Renal pelvis (tissue), 4 donors: ENCODE data around the gene MFRP. TPM values are rescaled to one million over a fixed set of nuclear protein-coding genes. Genes with fewer than 3 reads are reported as not detected.

ENCODE experiments used
- DNase-seq: peaks from one replicate; pipeline ENCODE4 v3.0.0-alpha.2; 2013
- polyA plus RNA-seq, 3 donors: library from polyadenylated mRNA; unstranded; fragments of 120-200 nt; gene quantifications; one replicate each; pipeline ENCODE4 v1.2.1, GENCODE V29; 2013; ENCODE audit not compliant: insufficient read length in 3 of 3

The MFRP gene
- polyA plus RNA-seq, 3 donors = not detected

DNA sequence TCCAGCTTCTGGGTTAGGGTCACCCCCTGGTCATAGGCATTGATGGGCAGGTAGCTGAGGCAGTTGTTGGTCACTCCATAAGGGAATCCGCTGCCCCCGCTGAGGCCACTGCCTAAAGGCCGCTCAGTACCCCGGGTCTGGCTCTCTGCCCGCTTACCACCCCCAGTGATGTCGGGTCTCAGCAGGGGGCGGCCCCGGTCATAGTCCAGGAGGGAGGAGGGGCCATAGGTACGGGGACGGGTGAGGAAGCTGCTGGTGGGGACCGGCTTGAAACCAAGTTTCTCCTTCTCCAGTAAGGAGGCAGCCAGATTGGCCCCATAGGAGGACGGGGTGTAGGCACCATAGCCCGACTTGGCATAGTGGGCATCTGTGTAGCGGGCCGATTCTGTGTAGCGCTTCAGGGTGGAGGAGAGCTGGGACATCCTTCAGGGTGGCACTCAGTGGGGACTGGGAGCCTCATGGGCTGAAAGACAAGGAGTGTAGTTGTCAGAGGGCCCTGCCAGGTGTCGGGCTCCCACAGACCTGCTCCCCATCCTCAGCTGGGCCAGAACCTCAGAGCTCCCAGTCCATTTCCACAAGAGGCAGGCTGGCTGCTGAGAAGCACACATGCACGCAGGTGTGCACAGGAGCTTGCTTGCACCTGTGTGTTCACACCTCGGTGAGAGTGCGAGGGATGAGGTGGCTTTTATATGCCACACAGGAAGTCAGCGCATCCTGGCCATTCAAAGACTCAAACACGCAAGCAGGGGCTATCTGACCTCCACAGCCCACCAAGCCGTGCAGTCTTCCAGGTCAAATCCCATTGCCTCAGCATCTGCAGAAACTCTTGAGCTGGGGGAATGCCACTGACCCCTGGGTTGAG is 26.8 kb upstream of the MFRP start:
- DNase-seq = no peak

DNA sequence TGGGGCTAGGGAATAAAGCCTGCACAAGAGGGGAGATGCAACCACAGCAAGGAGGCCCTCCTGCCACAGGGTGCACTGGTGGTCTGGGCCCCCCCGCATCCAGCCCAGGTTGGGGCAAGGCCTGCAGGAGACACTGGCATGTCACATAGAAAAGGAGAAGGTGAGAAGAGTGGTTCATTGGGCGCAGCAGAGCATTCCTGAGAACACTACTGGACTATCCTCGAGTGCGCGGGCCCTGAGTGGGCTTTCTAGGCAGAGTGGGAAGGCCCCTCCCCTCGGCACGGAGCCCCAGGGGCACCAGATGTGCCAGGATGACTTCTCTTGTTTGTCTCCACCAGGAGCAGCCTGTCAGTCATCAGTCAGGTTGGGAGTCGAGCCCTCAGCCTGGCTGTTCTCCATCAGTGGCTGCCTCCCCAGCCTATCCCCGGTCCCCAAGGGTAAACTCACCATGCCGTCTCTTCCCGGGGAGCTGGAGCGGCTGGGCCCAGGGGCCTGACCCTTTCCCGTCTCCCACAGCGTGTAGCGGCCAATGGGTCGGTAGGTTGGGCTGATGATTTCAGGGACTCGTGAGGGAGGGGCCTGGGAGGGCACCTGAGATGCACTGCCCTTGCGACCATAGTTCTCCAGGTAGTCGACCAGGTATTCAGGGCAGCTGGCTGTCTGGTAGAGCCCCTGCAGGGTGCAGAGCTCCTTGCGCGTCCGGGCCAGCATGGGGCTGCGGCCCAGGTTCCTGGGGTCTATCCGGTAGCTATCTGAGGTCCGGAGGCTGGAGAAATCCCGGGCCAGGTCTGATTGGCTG is 26.0 kb upstream of the MFRP start:
- DNase-seq = no peak

DNA sequence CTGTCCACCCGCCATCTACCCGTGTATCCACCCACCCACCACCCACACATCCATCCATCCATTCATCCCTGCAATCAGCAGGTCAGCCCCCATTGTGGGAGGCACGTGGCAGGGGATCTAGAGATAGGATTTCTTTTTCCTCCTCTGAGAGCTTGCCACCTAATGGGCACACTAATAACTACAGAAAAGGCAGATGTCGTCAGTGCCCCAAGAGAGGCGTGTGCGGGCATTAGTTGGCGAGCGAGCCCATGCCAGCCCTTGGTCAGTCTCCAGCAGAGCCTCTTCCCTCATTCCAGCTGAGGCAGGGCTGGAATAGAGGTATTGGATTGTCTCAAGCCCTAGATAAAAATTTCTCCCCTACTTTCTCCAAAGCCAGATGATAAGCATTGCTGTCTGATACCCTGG is 25.3 kb upstream of the MFRP start:
- no peak for DNase-seq

DNA sequence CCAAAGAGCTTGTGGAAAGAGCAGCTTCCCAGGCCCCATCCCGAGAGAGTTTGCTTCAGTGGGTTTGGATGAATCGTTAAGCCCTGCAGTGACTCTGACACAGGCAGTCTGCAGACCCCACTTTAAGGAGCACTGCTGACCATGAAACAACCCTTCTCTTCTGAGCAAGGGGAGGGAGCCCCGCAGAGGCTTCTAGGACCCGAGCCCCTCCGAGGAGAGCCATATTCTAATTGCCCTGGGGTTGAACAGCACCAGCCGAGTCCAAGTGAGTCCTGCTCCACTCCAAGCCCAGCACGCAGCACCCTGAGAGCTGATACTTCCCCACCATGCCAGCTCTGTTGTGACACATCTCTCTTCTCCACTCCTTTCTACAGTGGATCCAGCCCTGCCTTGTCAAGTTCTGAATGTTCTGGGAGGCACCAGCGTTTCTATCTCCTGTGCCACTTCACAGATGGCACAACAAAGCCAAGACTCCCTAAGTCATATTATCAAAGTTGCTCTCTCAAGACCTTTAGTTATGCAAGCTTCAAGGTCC is 24.6 kb upstream of the MFRP start:
- DNase-seq = no peak

DNA sequence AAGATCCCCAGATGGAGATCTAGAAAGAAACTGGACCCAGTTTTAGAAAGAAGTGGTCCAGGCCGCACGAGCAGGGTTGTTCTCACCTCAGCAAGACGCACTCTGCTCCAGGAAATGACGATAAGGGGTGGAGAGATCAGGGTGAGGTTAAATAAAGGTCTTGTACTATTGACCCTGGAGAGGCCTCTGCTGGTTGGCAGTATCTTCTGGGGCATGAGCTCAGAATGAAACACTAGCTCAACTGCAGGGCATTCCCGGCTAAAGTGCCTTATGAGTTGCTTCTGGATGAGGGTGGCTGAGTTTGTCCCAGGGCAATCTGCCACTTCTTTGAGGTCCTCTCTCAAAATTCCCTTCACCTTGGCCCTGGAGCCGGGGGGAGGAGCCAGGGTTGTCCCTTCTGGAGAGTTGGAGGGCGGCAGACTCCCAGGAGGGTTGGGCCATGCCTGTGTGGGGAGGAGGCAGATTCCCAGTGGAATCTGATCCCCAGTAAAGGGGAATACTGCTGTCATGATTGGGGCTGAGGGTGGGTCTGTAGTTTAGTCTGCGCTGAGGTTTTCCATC is 24.1 kb upstream of the MFRP start:
- no peak for DNase-seq

DNA sequence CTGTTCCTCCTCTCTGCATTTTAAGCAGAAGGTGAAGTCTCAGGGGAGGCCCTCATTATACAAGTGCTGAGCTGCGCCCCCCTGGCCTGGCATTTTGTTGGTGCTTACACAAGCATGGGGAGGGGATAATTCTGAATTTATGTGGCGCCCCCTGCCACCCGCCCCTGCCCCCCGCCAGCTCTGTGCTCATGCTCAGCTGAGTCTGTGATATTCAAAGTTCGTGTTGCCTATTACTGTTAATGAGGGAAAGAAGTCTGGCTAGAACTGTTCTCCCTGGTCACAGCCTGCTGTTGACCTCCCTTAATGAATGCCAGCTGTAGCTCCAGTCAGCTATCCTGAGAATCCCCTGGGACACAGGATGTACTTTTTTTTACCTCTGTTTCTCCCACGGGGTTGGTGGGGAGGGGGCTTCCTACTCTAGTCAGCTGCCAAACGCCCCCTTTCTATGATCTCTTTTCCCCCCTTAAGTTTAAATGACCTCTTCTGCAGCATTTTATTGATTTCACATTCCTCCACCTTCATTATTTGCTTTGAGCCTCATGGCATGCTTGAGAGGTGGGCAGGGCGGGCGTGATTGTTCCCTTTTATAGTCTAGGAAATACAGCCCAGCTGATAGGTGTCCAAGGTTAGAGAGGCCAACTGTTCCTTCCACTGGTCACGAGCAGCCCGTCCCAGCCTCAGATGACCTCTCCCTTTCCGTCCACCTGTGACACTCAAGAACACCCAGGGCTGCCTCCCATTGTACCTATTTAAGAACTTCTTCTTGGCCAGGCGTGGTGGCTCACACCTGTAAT is 22.8 kb upstream of the MFRP start:
- DNase-seq = no peak

DNA sequence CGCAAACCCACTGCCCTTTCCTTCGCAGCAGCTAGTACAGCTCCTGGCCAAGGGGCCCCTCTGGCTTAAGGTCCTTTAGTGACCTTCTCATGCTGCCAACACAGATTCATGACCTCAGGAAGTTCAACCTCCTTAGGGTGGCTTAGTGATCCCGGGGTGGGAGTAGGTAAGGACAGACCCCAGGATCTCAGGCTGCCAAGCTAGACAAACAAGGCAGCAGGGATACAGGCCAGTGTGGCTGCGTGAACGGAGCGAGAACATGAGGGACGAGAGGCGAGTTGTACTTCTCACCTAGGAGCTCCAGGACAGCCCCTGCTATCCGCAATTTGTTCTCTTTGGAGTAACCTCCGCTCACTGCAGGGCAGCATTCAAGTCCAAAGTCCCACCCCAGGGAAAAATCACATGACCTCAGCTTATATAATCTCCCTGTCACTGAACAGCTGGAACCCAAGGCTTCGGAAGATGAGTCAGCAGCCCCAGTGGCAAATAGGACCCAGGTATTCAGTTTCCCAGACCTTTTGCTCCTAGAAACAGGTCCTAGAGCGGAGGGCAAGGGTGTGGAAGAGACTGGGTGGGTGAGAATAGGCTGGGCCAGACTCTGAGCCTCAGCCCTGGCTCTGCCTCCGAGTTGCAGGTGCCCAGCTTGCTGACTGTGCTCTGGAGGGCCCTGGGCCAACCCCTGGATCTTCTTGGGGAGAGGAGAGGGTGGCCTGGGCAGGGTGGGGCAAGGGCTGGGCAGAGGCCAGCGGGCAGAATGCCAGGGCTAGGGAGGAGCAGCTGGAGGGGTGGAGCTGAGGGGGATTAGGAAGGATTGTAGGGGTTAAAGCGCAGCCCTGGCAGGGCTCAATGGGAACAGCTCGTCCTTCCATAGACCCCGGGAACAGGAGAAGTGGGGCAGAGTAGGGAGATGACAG is 21.9 kb upstream of the MFRP start:
- no peak for DNase-seq

DNA sequence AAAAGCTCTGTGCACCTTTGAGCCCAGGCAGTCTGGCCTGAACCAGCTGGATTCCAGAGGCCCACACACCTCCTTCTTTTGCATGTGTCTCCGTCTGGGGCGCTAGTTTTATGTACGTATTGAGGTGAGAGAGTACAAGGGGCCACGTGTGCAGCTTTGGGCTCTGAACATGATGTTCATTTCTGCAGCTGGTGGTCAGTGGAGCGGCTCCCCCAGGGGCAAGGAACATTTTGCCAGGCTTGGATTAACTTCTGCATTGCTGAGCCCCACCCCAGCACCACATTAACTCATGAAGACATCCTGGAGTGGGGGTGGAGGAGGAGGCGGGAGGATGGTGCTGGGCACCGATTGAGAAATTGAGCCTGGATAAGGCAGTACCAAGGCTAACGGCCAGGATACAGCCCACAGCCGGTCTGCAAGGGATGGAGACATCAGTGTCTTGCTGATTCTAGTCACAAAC is 21.2 kb upstream of the MFRP start:
- peak; percentile 78 for DNase-seq

DNA sequence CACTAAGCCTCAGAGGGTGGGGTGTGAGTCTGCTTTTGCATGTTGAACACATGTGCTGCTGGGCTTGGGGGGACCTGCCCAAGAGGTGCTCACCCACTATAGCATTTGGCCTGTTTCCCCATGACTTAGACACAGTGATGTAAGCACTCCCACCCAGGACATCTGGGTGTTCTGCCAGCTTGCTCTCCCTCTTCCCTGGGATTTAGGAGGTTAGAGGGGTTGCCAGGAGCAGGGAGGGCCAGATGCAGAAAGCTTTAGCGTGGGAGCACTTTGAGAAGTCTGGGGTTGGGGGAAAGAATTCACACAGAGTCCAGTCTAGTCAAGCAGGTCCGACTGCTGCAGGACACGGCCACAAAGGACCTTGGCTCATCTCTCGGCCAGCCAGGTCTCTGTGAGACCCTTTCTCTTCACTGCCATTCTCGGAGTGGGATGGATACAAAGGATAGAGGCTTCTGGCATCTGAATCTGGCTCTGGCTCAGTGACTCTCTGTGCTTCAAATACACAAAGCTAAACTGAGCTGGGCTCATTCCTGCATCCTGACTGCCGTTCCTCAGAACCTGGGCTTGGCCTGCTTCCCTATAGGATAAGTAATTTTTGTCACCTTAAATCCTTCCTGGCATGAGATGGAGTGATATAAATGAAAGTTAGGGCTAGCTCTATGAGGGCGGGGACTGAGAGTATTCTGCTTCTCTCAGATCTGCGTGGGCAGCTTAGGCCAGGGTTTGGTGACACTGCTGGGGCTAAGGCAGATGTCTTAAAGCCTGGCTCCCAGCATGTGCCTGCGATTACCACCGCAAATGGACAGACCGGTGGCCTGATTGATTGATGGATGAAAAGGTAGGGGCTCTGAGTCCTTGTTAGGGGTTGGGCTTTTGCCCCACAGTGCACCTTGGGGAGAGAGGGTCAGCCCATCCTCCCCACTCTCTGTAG is 20.4 kb upstream of the MFRP start:
- no peak for DNase-seq

DNA sequence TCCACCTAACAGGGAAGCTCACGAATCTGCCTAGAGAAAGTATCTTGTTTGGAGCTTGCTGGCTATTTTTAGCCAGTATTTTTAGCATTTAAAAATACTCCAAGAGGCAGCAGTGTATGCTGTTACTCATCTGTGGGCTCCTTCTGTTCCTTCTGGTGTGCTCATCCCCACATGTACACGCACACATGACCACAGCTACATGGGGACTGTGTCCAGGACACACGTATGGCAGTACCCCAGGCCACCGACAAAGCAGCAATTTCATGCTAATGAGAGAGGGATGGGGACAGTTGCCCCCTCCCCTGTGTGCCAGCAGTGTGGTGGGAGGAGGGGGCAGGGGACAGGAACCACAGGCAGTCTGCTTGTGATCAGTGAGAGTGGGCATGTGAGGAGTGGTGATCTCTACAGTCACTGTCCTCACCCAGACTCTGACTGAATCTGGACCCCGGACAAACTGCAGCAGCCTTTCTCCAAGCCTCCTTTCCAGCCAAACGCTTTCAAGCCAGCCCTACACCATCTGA is 18.6 kb upstream of the MFRP start:
- DNase-seq = no peak

DNA sequence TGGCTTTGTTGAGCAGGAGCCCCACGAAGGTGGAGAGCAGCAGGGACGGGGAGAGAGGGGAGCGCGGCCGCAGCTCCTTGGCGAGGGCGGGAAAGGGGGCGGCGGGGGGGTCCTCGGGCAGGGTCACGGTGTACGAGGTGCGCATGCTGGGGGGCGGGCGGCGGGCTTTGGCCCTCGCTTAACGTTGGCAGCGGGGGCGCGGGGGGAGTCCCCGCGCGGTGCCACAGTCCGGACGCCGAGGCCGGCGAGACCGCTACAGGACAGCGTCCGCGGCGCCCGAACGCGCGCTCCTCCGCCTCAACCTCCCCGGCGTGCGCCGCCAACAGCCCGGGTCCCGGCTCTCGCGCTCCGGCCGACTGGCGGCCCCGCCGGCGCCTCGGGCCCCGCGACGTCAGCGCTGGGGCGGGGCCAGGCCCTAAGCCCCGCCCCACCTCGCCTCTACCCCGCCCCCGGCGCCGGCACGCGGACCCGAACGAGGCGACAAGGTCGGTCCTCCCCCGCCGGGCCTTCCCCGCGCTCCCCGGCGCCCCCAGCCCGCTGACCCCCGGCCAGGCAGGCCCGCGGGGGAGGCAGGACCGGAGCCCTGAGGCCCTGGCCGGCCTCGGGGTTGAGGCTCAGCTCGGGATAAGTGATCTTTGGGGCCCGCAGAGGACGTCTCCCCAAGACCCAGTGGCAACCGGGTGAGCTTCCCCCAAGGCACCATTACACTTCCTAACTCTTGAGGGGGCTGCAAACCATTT is 17.5 kb upstream of the MFRP start:
- no peak for DNase-seq

DNA sequence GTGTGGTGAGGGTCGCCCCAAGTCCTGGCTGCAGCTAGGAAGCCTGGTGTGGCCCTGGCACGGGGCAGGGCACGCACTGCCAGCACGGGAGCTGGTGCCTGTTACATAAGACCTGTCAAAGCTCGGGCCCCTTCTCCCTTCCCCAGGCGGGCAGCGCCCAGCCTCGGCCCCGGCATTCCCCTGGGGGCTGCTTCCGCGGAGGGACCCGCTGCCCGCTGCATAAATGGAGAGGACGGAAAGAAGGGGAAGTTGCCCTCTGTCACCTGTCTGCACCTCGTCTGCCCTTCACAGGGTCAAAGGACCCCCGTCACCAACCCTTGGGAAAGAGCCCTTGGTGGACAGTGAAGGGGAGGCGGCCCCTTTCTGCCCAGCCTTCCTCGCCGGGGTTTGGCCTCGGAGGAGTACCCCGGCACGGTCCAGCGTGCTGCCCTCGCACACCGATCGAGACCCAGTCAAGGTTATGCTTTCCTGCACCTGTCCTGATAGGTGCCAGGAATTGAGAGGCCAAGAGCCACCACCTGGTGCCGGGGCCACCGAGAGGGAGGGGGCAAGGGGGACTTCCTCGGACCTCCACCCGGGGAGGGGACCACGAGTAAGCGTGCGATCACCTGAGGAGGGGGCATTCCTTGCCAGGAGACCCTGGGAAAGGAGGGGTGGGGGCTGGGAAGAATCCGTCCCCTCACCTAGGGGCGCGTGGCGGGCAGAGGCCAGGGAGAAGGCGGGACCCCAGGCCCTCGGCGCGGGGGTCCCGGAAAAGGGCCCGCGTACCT is 16.8 kb upstream of the MFRP start:
- no peak for DNase-seq

DNA sequence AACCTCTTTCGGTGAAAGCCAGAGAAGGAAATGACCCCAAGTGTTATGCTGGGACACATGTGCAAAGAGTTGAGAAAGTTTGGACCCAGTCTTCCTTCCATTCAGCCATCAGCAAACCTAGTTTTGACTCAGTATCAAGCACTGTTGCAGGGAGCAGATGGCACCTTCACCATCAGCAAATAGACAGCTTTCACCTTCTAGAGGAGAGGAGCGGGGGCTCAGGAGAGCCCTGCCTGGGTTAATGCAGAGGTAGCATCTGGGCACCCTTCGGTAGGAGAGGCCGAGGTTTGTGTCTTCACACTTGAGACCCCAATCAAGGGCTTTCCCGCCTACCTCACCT is 16.2 kb upstream of the MFRP start:
- DNase-seq = no peak

DNA sequence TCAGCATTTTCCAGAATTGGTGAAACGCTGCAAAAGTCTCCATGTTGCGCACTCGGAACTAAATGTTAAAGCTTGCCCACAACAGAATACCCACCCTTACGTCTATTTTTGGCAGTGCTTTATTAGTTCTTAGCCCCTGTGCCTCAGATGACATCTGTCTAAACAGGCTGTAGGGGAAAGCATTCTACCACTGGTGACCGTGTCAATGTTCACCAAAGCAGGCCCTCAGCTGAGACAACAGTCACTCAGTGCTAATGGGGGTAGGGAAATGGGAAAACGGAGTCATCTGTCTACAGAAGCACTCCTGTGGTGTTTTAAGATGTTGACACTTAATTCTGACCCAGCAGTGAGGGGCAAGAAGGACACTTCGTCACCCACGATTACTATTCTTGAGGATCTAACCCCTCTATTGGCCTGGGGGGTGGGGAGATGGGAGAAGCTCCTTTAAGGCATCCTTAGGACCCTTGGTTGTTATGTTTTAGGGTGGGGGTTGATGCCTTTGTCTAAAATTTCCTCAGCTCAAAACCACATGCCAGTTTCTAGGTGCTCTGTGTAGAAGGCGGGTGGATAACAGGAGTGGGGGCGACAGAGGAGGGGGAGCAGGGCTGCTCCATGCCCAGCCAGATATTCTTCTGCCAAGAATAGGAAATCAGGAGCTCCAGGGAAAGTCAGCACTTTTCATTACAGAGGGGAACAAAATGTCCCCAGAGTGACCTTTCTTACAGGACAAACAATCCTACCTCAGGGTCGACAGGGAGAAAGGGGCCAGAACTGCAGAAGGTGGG is 15.6 kb upstream of the MFRP start:
- no peak for DNase-seq

DNA sequence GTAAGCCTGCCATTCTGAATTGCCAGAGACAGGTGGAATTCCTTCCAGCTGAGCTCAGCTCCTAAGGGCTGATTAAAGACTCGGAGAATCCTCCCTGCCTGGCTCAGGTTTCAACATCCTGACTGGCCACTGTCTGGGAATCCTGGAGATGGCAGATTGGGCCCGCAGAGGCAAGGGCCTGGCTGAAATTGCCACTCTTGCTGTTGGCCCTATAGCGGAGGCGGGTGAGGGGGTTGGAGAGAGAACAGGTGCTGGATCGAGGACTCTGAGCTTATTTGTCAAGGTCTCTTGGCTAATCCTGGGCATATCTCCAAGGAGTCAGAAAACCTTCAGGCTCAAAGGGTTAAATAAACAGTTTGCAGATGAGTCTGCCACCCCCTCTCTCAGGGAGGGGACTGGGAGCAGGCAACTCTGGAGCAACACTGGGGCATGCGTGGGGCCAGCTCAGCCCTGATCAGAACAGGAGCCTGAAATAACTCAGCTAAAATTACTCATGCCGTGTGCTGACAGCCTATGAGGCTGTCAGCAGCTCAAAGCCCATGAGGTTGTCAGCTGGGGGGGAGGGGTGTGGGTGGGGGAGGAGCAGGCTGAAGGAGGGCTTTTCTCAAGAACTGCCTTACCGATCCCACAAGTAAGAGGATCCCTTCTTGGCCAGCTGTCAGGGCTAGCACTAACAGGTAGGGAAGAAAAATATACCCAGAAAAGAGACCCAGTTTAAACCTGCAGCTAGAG is 14.7 kb upstream of the MFRP start:
- peak; percentile 84 for DNase-seq
